Left ventricle myocardium inferior (tissue), 1 donor: ENCODE data around the gene DLX6. TPM values are rescaled to one million over a fixed set of nuclear protein-coding genes. Genes with fewer than 3 reads are reported as not detected.

Experiments used
- DNase-seq: peaks from one replicate; pipeline ENCODE4 v3.0.0-alpha.2; 2020
- H3K27ac ChIP-seq: fragments of 200-600 bp; replicated peaks from 2 replicates; pipeline ENCODE4 v1.8.0; 2021
- H3K27me3 ChIP-seq: fragments of 200-600 bp; 2 replicates; pipeline ENCODE4 v1.8.0; 2021; ENCODE audit warnings: low read depth
- H3K36me3 ChIP-seq: fragments of 200-600 bp; 2 replicates; pipeline ENCODE4 v1.8.0; 2021
- H3K4me1 ChIP-seq: fragments of 200-600 bp; 2 replicates; pipeline ENCODE4 v1.8.0; 2021
- H3K4me3 ChIP-seq: fragments of 200-600 bp; 2 replicates; pipeline ENCODE4 v1.8.0; 2021; ENCODE audit warnings: mild to moderate bottlenecking, moderate library complexity
- H3K9me3 ChIP-seq: fragments of 200-600 bp; replicated peaks from 2 replicates; pipeline ENCODE4 v1.8.0; 2021
- intact Hi-C: fragments of 100-400 bp; cut with micrococcal nuclease; formaldehyde crosslinking; loops from one replicate; pipeline ENCODE4 v1.11.0; 2022
- total RNA-seq: library from RNA; stranded (reverse); fragmentation: NEBNext Ultra II Directional; extraction: Animal tissue kit (Norgen Biotek cat#: 25700); gene quantifications from one replicate; pipeline ENCODE4 v1.2.1, GENCODE V29; 2021
- TF ChIP-seq, protein P1 (sequence below): fragments of 200-600 bp; IDR thresholded peaks from 2 replicates; pipeline ENCODE4 v1.8.0; 2021; ENCODE audit warnings: antibody characterized with exemption, mild to moderate bottlenecking, borderline replicate concordance
- donor health status: DM: no; HTN: yes; CAD: no; lungs with severe emphysema.

The DLX6 gene
- total RNA-seq, 1 donor from 2014 or later, result not detected

DNA sequence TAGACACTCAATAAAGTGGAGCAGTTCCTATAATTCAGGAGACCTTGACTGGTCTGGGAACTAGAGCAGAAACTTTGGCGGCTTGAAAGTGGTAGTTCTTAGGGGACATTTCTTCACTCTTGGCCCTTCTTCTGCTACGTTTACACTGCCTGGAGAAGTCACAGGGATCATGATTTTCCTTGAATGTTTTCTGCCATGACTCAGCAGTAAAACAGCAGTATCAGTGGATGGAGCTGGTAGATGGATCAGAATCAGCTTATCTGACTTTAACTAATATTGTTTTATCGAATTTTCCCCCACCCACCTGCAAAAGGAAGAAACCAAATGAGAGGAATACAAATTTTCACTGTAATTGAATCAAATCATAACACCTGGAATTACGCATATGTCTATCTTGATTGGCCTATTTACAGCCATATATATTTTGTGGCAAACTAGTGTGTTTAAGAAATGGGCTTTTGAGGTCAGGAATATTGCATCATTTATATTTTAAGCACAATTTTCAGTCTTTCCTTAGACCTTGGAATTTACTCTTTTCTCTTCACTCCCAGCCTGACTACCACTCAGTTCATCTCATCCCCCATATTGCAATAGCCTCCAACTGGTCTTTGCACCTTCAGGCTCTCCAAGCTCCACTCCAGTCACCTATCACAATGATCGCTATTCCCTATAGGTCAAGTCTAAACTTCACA is 34.2 kb downstream of the DLX6 start:
- Histone ChIP-seq H3K4me3 (no peak overlapping the region), H3K27ac (no peak overlapping the region), H3K27me3 (peaks cover 83% of the 10 kb centered on the region), H3K36me3 (no peaks in the 10 kb centered on the region), H3K9me3 (no peaks in the 10 kb centered on the region), H3K4me1 (no peaks in the 10 kb centered on the region)
- DNase-seq, result no peak
- TF ChIP-seq, protein P1, sequence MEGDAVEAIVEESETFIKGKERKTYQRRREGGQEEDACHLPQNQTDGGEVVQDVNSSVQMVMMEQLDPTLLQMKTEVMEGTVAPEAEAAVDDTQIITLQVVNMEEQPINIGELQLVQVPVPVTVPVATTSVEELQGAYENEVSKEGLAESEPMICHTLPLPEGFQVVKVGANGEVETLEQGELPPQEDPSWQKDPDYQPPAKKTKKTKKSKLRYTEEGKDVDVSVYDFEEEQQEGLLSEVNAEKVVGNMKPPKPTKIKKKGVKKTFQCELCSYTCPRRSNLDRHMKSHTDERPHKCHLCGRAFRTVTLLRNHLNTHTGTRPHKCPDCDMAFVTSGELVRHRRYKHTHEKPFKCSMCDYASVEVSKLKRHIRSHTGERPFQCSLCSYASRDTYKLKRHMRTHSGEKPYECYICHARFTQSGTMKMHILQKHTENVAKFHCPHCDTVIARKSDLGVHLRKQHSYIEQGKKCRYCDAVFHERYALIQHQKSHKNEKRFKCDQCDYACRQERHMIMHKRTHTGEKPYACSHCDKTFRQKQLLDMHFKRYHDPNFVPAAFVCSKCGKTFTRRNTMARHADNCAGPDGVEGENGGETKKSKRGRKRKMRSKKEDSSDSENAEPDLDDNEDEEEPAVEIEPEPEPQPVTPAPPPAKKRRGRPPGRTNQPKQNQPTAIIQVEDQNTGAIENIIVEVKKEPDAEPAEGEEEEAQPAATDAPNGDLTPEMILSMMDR, result no peak
- intact Hi-C loops, result no loop called here

DNA sequence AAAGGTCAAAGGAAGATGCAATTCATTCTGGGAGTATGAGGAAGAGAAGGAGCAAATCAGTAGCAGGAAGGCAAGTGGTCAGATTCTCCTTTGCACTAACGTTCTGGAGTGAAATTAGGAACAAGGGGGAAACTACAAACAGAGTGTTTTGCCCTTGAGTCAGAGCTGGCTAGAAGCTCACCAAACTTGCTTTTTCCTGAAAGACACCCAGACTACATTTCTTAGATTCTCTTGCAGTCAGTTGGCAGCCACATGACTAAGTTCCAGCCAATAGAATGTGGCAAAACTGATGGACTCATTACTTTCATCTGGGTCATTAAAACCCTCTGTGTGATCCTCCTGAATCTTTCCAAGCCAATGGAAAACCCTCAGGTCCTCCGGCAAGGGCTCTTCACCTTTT is 37.9 kb downstream of the DLX6 start:
- TF ChIP-seq, protein P1, result no peak
- intact Hi-C loops, result no loop called here
- Histone ChIP-seq H3K4me1 (no peaks in the 10 kb centered on the region), H3K27me3 (peaks cover 94% of the 10 kb centered on the region), H3K4me3 (no peak overlapping the region), H3K36me3 (no peaks in the 10 kb centered on the region), H3K27ac (no peak overlapping the region), H3K9me3 (no peaks in the 10 kb centered on the region)
- no peak for DNase-seq

Other genes with a start within 250 kb of the DLX6 start
- gene DLX5, start 19.3 kb downstream of the DLX6 start, total RNA-seq, result not detected
- gene SDHAF3, start 112.1 kb downstream of the DLX6 start, total RNA-seq, result 20.5 TPM